Peyer's patch (tissue), 4 donors: ENCODE results near the gene POLL. TPM values are rescaled to one million over a fixed set of nuclear protein-coding genes. Genes with fewer than 3 reads are reported as not detected.

Source experiments
- DNase-seq, 3 donors: peaks; one replicate each; pipeline ENCODE4 v3.0.0-alpha.2; 2017 to 2019
- H3K27ac ChIP-seq, 4 donors: fragments of 200-600 bp; sonication (generic); one replicate each; pipeline ENCODE4 v1.5.1; 2016 to 2019
- H3K27me3 ChIP-seq, 2 donors: fragments of 200-600 bp; sonication (generic); one replicate each; pipeline ENCODE4 v1.5.1; 2019
- H3K36me3 ChIP-seq, 3 donors: fragments of 200-600 bp; sonication (generic); one replicate each; pipeline ENCODE4 v1.5.1; 2016 to 2019
- H3K4me1 ChIP-seq, 4 donors: fragments of 200-600 bp; sonication (generic); one replicate each; pipeline ENCODE4 v1.5.1; 2016 to 2019
- H3K4me3 ChIP-seq, 4 donors: fragments of 200-600 bp; sonication (generic); 1 replicate in 3 of 4; 2 replicates in 1 of 4; pipeline ENCODE4 v1.5.1; 2016 to 2019; ENCODE audit warnings: mild to moderate bottlenecking in 1 of 4
- H3K9me3 ChIP-seq, 4 donors: fragments of 200-600 bp; sonication (generic); one replicate each; pipeline ENCODE4 v1.5.1; 2016 to 2019; ENCODE audit warnings: mild to moderate bottlenecking in 1 of 4
- CTCF ChIP-seq, 6 experiments: fragments of 450-650 bp in 4 of 6; fragments of 200-600 bp in 2 of 6; sonication (generic) in 1 of 6; IDR thresholded peaks; one replicate each; pipeline ENCODE4 v1.5.1; 2017 to 2019; ENCODE audit warnings: antibody characterized with exemption in 6 of 6, mild to moderate bottlenecking in 3 of 6, moderate library complexity in 1 of 6
- POLR2A ChIP-seq, 2 donors: fragments of 450-650 bp; IDR thresholded peaks; one replicate each; pipeline ENCODE4 v1.5.1; 2017; ENCODE audit warnings: antibody characterized with exemption in 2 of 2, mild to moderate bottlenecking in 2 of 2, moderate library complexity in 2 of 2
- total RNA-seq, 4 donors: library from RNA; depleted of rRNA; stranded (reverse); fragments of >200 nt; gene quantifications; one replicate each; pipeline ENCODE4 v1.1.0, GENCODE V29; 2016

POLL gene
- total RNA-seq, 4 donors from 2014 or later, result 26.1 to 55.3 (median 41.2) TPM

- Histone ChIP-seq H3K4me1 (peaks cover 0 to 16% (median 0%) of the 10 kb centered on the region in 4 donors), H3K36me3 (peaks cover 0 to 5% (median 0%) of the 10 kb centered on the region in 3 donors), H3K27me3 (no peaks in the 10 kb centered on the region), H3K9me3 (no peaks in the 10 kb centered on the region), H3K4me3 (peak overlapping the region in 2 of 4 donors; percentile 59 to 88), H3K27ac (no peak overlapping the region)
- TF ChIP-seq CTCF (IDR thresholded peaks at IDR 0.05), result no peak
- no peak for TF ChIP-seq POLR2A (IDR thresholded peaks at IDR 0.05)
- DNase-seq, result no peak
These were observed 822 bp upstream of the POLL start for GRCh38 chr10:101588879-101589278.

GRCh38 chr10:101585841-101586240, 2.2 kb downstream of the POLL start:
- no peak overlapping the region for H3K27ac ChIP-seq
- H3K4me1 ChIP-seq, result peaks cover 0 to 16% (median 0%) of the 10 kb centered on the region in 4 donors
- H3K9me3 ChIP-seq, result no peaks in the 10 kb centered on the region
- peaks cover 0 to 25% (median 0%) of the 10 kb centered on the region in 3 donors for H3K36me3 ChIP-seq
- no peaks in the 10 kb centered on the region for H3K27me3 ChIP-seq
- DNase-seq, result no peak
- H3K4me3 ChIP-seq, result no peak overlapping the region
- no peak for TF ChIP-seq CTCF (IDR thresholded peaks at IDR 0.05)
- no peak for TF ChIP-seq POLR2A (IDR thresholded peaks at IDR 0.05)

GRCh38 chr10:101580486-101581399, 7.3 kb downstream of the POLL start:
- DNase-seq, result no peak
- Histone ChIP-seq H3K27ac (no peak overlapping the region), H3K4me3 (no peak overlapping the region), H3K4me1 (no peaks in the 10 kb centered on the region), H3K9me3 (no peaks in the 10 kb centered on the region), H3K36me3 (peaks cover 0 to 49% (median 0%) of the 10 kb centered on the region in 3 donors), H3K27me3 (no peaks in the 10 kb centered on the region)
- no peak for TF ChIP-seq POLR2A (IDR thresholded peaks at IDR 0.05)
- TF ChIP-seq CTCF (IDR thresholded peaks at IDR 0.05), result no peak

GRCh38 chr10:101579516-101579870, 8.6 kb downstream of the POLL start:
- Histone ChIP-seq H3K27ac (no peak overlapping the region), H3K9me3 (no peaks in the 10 kb centered on the region), H3K36me3 (peaks cover 0 to 46% (median 0%) of the 10 kb centered on the region in 3 donors), H3K4me1 (no peaks in the 10 kb centered on the region), H3K4me3 (no peak overlapping the region), H3K27me3 (no peaks in the 10 kb centered on the region)
- no peak for DNase-seq
- TF ChIP-seq POLR2A (IDR thresholded peaks at IDR 0.05), result no peak
- no peak for TF ChIP-seq CTCF (IDR thresholded peaks at IDR 0.05)

- no peak for TF ChIP-seq CTCF (IDR thresholded peaks at IDR 0.05)
- TF ChIP-seq POLR2A (IDR thresholded peaks at IDR 0.05), result no peak
- Histone ChIP-seq H3K4me3 (no peak overlapping the region), H3K27ac (no peak overlapping the region), H3K4me1 (no peaks in the 10 kb centered on the region), H3K27me3 (no peaks in the 10 kb centered on the region), H3K9me3 (no peaks in the 10 kb centered on the region), H3K36me3 (peaks cover 0 to 44% (median 0%) of the 10 kb centered on the region in 3 donors)
- DNase-seq, result no peak
These were observed 9.1 kb downstream of the POLL start for GRCh38 chr10:101578803-101579515.
